Neural progenitor cell (in vitro differentiated cells): ENCODE measurements around the gene EPB41. TPM values are rescaled to one million over a fixed set of nuclear protein-coding genes. Genes with fewer than 3 reads are reported as not detected.
"Not testable (repeated sequence)": the region's sequence is repeated elsewhere in the genome, so short reads cannot be mapped to it uniquely, and the experiment has no call there.

Source experiments
- DNase-seq: peaks from one replicate; pipeline ENCODE4 v3.0.0-alpha.2; 2016; ENCODE audit warnings: low spot score
- H2AFZ ChIP-seq: fragments of 200-600 bp; sonication (generic); replicated peaks from 2 replicates; pipeline ENCODE4 v1.6.1; 2016; ENCODE audit warnings: antibody characterized with exemption
- H3F3A ChIP-seq: fragments of 200-600 bp; sonication (generic); 2 replicates; pipeline ENCODE4 v1.6.1; 2016; ENCODE audit warnings: antibody characterized with exemption, low read depth
- H3K27ac ChIP-seq: fragments of 200-600 bp; sonication (generic); 2 replicates; pipeline ENCODE4 v1.5.1; 2016; ENCODE audit warnings: mild to moderate bottlenecking
- H3K27me3 ChIP-seq: fragments of 200-600 bp; sonication (generic); 2 replicates; pipeline ENCODE4 v1.6.1; 2016; ENCODE audit warnings: mild to moderate bottlenecking, moderate library complexity
- H3K36me3 ChIP-seq: fragments of 200-600 bp; sonication (generic); 2 replicates; pipeline ENCODE4 v1.5.1; 2016
- H3K4me1 ChIP-seq: fragments of 200-600 bp; sonication (generic); 2 replicates; pipeline ENCODE4 v1.6.1; 2016; ENCODE audit warnings: mixed run types
- H3K4me2 ChIP-seq: fragments of 200-600 bp; sonication (generic); 2 replicates; pipeline ENCODE4 v1.6.1; 2016
- H3K4me3 ChIP-seq: fragments of 200-600 bp; sonication (generic); 2 replicates; pipeline ENCODE4 v1.5.1; 2016
- H3K79me2 ChIP-seq: fragments of 200-600 bp; sonication (generic); 2 replicates; pipeline ENCODE4 v1.6.1; 2016; ENCODE audit warnings: low read depth
- H3K9ac ChIP-seq: fragments of 200-600 bp; sonication (generic); 2 replicates; pipeline ENCODE4 v1.6.1; 2016
- H3K9me3 ChIP-seq: fragments of 200-600 bp; sonication (generic); 2 replicates; pipeline ENCODE4 v1.5.1; 2016; ENCODE audit warnings: low read depth
- H4K20me1 ChIP-seq: fragments of 200-600 bp; sonication (generic); 2 replicates; pipeline ENCODE4 v1.6.1; 2016; ENCODE audit warnings: low read depth
- H3K27ac Mint-ChIP-seq: 3 replicates; pipeline ENCODE4 v1.8.0; 2021; ENCODE audit warnings: mixed read lengths
- H3K27me3 Mint-ChIP-seq: 2 replicates; pipeline ENCODE4 v1.8.0; 2022; ENCODE audit warnings: low read depth, mild to moderate bottlenecking, inconsistent platforms, moderate library complexity, mixed read lengths; ENCODE audit not compliant: insufficient read depth
- H3K36me3 Mint-ChIP-seq: 3 replicates; pipeline ENCODE4 v1.8.0; 2021; ENCODE audit warnings: mixed read lengths
- H3K4me1 Mint-ChIP-seq: 3 replicates; pipeline ENCODE4 v1.8.0; 2021; ENCODE audit warnings: mixed read lengths
- H3K4me3 Mint-ChIP-seq: 3 replicates; pipeline ENCODE4 v1.8.0; 2021; ENCODE audit warnings: mild to moderate bottlenecking, moderate library complexity, mixed read lengths
- H3K9me3 Mint-ChIP-seq: 3 replicates; pipeline ENCODE4 v1.8.0; 2020; ENCODE audit warnings: mixed read lengths
- CTCF ChIP-seq: fragments of 200-600 bp; sonication (generic); IDR thresholded peaks from 2 replicates; pipeline ENCODE4 v1.5.1; 2017; ENCODE audit warnings: antibody characterized with exemption, mild to moderate bottlenecking
- EZH2 ChIP-seq: fragments of 200-600 bp; sonication (generic); IDR thresholded peaks from 2 replicates; pipeline ENCODE4 v1.6.1; 2017; ENCODE audit warnings: antibody characterized with exemption, mild to moderate bottlenecking, moderate library complexity
- EZH2phosphoT487 ChIP-seq: fragments of 200-600 bp; sonication (generic); IDR thresholded peaks from 2 replicates; pipeline ENCODE4 v1.6.1; 2017; ENCODE audit warnings: antibody characterized with exemption
- total RNA-seq: library from RNA; depleted of rRNA; stranded (reverse); fragments of >200 nt; gene quantifications from 2 replicates; pipeline ENCODE4 v1.2.3, GENCODE V29; 2015; ENCODE audit warnings: low replicate concordance

EPB41 gene
- total RNA-seq, 1 donor from 2014 or later, result 211 TPM

GRCh38 chr1:28867850-28868249 is 46.5 kb upstream of the EPB41 start:
- Mint-ChIP-seq H3K4me1 (peaks cover 32% of the 10 kb centered on the region), H3K27me3 (peaks cover 7% of the 10 kb centered on the region), H3K27ac (no peak overlapping the region), H3K36me3 (no peaks in the 10 kb centered on the region), H3K9me3 (no peaks in the 10 kb centered on the region), H3K4me3 (no peak overlapping the region)
- TF ChIP-seq CTCF (no peak), EZH2 (no peak), EZH2phosphoT487 (no peak)
- H3K79me2 ChIP-seq, result no peaks in the 10 kb centered on the region
- H3K27ac ChIP-seq, result no peak overlapping the region
- H3F3A ChIP-seq, result peaks cover 17% of the 10 kb centered on the region
- no peaks in the 10 kb centered on the region for H3K9me3 ChIP-seq
- no peaks in the 10 kb centered on the region for H3K27me3 ChIP-seq
- H4K20me1 ChIP-seq, result no peaks in the 10 kb centered on the region
- no peak for DNase-seq
- H3K36me3 ChIP-seq, result no peaks in the 10 kb centered on the region
- peaks cover 27% of the 10 kb centered on the region for H3K4me1 ChIP-seq
- H3K4me2 ChIP-seq, result no peak overlapping the region
- no peak overlapping the region for H3K9ac ChIP-seq
- H2AFZ ChIP-seq, result no peak overlapping the region
- no peak overlapping the region for H3K4me3 ChIP-seq

- Mint-ChIP-seq H3K4me3 (no peak overlapping the region), H3K27ac (no peak overlapping the region), H3K4me1 (peaks cover 24% of the 10 kb centered on the region), H3K9me3 (no peaks in the 10 kb centered on the region), H3K36me3 (no peaks in the 10 kb centered on the region), H3K27me3 (peaks cover 6% of the 10 kb centered on the region)
- Histone ChIP-seq H3F3A (peaks cover 15% of the 10 kb centered on the region), H3K27me3 (no peaks in the 10 kb centered on the region), H3K36me3 (no peaks in the 10 kb centered on the region), H4K20me1 (no peaks in the 10 kb centered on the region), H2AFZ (no peak overlapping the region), H3K27ac (no peak overlapping the region), H3K4me2 (no peak overlapping the region), H3K4me3 (no peak overlapping the region), H3K9me3 (no peaks in the 10 kb centered on the region), H3K79me2 (no peaks in the 10 kb centered on the region), H3K4me1 (peaks cover 23% of the 10 kb centered on the region), H3K9ac (no peak overlapping the region)
- DNase-seq, result no peak
- TF ChIP-seq CTCF (no peak), EZH2 (no peak), EZH2phosphoT487 (no peak)
Measured at GRCh38 chr1:28869952-28870351, 44.4 kb upstream of the EPB41 start.

GRCh38 chr1:28871631-28872401 is 42.6 kb upstream of the EPB41 start:
- Mint-ChIP-seq H3K36me3 (no peaks in the 10 kb centered on the region), H3K4me3 (no peak overlapping the region), H3K9me3 (no peaks in the 10 kb centered on the region), H3K27ac (peak overlapping the region; percentile 50), H3K4me1 (peaks cover 12% of the 10 kb centered on the region), H3K27me3 (peaks cover 5% of the 10 kb centered on the region)
- no peaks in the 10 kb centered on the region for H3K79me2 ChIP-seq
- H3K27ac ChIP-seq, result no peak overlapping the region
- H3K4me3 ChIP-seq, result no peak overlapping the region
- DNase-seq, result no peak
- H3F3A ChIP-seq, result peaks cover 3% of the 10 kb centered on the region
- no peak overlapping the region for H3K9ac ChIP-seq
- no peaks in the 10 kb centered on the region for H4K20me1 ChIP-seq
- H3K36me3 ChIP-seq, result no peaks in the 10 kb centered on the region
- H3K4me2 ChIP-seq, result no peak overlapping the region
- H3K4me1 ChIP-seq, result peaks cover 10% of the 10 kb centered on the region
- TF ChIP-seq EZH2 (no peak), EZH2phosphoT487 (no peak), CTCF (no peak)
- H2AFZ ChIP-seq, result no peak overlapping the region
- no peaks in the 10 kb centered on the region for H3K9me3 ChIP-seq
- H3K27me3 ChIP-seq, result peaks cover 6% of the 10 kb centered on the region

- H3K4me2 ChIP-seq, H3K27ac Mint-ChIP-seq, H3K9me3 Mint-ChIP-seq, H3K27me3 Mint-ChIP-seq, H3K27me3 ChIP-seq, DNase-seq, H3K79me2 ChIP-seq, H3K9me3 ChIP-seq, H4K20me1 ChIP-seq, H2AFZ ChIP-seq, H3K4me3 ChIP-seq, H3K4me1 Mint-ChIP-seq, H3F3A ChIP-seq, H3K36me3 ChIP-seq, H3K36me3 Mint-ChIP-seq, H3K4me1 ChIP-seq, H3K4me3 Mint-ChIP-seq, H3K27ac ChIP-seq, H3K9ac ChIP-seq: not testable (repeated sequence)
Measured at GRCh38 chr1:28875134-28875533, 39.2 kb upstream of the EPB41 start.
